ENCODE results near the gene GJB3.
"Not testable (repeated sequence)": the region's sequence is repeated elsewhere in the genome, so short reads cannot be mapped to it uniquely, and the experiment has no call there.

The GJB3 gene

DNA sequence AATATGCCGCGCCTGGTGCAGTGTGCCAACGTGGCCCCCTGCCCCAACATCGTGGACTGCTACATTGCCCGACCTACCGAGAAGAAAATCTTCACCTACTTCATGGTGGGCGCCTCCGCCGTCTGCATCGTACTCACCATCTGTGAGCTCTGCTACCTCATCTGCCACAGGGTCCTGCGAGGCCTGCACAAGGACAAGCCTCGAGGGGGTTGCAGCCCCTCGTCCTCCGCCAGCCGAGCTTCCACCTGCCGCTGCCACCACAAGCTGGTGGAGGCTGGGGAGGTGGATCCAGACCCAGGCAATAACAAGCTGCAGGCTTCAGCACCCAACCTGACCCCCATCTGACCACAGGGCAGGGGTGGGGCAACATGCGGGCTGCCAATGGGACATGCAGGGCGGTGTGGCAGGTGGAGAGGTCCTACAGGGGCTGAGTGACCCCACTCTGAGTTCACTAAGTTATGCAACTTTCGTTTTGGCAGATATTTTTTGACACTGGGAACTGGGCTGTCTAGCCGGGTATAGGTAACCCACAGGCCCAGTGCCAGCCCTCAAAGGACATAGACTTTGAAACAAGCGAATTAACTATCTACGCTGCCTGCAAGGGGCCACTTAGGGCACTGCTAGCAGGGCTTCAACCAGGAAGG, 4.3 kb downstream of the GJB3 start:
- DNase-seq (ENCODE audit: low read depth in 2 of 2): no peak

DNA sequence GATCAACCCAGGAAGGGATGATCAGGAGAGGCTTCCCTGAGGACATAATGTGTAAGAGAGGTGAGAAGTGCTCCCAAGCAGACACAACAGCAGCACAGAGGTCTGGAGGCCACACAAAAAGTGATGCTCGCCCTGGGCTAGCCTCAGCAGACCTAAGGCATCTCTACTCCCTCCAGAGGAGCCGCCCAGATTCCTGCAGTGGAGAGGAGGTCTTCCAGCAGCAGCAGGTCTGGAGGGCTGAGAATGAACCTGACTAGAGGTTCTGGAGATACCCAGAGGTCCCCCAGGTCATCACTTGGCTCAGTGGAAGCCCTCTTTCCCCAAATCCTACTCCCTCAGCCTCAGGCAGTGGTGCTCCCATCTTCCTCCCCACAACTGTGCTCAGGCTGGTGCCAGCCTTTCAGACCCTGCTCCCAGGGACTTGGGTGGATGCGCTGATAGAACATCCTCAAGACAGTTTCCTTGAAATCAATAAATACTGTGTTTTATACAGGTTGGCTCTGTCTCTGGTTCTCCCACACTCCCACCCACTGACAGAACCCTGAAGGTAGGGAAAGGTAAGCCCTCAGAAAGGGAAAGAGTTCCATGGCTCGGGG, 5.0 kb downstream of the GJB3 start:
- DNase-seq (ENCODE audit: low read depth in 2 of 2): no peak

DNA sequence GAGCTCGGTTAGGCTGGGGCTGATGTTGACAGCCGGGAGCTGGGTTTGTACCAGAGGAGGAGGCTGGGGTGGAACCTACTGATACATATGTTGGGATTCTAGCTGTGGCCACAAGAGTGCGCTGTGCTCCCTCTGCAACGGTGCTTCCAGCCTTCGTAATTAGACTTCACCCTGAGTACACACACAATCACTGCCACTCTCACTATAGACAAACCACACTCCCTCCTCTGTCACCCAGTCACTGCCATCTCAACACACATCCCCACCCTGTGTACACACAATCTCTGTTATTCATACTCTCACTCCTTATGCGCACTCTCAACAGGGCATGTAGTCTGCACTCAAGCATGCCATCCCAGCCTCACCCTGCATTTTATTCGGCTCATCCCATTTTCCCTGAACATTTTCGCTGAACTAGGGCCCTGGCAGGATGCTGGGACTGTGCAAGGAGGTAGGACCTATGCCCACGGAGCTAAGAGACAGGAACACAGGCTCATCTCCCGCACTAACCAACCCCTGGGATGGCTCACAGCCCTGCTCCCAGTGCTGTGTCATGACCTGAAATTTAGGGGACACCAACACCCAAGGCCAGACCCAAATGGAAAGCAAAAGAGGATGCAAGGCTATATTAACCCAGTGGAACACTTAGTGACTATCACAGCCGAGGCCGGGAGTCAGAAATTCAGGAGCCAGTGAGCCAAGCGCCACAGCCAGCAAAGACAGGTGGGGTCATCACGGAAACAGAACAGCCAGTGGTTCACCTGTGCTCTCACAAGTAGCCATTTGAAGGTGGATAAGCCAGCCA, 5.7 kb downstream of the GJB3 start:
- peak in 1 of 2 experiments; percentile 16 for DNase-seq (ENCODE audit: low read depth in 2 of 2)

DNA sequence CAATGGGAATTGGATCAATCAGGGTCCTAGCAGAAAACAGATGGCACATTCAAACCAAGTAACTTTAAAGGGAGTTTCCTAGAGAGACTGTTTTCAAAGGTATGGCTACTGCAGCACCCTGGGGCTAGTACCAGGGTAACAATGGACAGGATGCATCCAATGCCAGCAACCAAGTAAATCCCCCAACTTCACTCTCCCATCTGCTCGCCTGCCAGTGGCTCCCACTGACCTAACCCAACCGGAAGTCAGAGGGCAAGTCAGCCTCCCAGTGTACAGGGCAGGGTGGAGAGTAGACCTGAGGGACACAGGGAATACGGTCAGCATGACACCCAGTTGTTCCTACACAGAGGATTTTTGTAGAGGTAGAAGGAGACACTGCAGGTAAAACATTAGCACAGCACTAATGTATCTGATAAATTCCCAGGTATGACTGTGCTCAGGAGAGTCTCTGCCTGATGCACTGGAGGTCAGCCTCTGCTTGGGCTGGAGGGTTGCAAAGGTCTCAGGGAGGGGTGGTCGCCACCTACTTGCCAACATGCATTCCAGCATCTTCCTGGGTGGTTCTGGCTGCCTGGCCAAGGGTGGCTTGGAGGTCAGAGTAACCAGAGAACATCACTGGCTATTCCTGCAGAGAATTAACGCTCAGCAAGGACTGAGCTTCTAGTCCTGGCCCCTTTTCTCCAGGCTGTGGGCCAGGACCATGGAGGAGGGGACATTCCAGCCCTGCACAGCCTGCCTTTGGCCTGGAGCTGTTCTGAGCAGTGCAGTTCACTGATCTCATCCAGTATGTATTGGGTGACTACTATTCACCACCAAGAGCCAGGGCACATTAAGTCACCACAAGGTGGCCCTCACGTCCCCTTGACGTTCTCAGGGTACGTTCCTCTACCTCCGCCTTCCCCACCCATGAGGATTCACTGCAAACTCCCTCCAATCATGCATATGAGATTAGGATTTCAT, 6.7 kb downstream of the GJB3 start:
- no peak for DNase-seq (ENCODE audit: low read depth in 2 of 2)

DNA sequence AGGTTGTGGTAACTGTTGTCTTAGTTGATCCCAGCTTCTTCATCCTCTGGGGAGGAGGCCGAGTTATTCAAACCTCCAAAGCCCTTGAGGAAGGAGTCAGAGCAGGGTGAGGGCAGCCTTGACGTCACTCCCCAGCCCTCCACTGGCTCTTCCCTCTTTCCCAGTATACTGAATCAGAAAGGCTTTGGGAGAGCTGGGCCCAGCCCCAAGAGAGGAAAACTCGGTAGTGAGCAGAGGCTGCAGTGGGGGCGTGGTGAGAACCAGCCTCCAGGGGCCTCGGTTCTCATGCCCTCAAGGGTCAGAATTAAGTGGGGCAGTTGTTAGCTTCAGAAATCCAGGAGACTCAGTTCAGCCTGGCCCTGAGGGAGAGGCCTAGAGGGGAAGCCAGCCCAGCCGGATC, 10.0 kb downstream of the GJB3 start:
- no peak for DNase-seq (ENCODE audit: low read depth in 2 of 2)

DNA sequence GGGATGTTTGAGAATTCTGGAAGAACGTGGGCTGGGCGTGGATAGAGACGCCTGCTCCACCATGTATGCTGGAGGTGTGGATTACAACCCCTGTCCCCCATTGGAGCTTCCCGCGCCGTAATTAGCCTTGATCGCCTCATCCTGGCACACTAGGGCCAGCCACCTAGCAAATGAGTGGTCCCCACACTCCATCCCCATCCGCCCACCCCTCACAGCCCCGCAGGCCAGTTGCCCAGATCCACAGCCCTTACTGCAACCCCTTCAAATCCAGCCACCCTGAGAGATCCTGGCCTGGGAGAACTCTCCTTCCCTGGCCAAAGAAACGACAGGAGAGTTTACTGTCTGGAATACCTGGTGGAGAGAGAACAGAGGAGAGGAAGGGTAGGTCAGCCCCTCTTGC, 11.4 kb downstream of the GJB3 start:
- DNase-seq (ENCODE audit: low read depth in 2 of 2): no peak

DNA sequence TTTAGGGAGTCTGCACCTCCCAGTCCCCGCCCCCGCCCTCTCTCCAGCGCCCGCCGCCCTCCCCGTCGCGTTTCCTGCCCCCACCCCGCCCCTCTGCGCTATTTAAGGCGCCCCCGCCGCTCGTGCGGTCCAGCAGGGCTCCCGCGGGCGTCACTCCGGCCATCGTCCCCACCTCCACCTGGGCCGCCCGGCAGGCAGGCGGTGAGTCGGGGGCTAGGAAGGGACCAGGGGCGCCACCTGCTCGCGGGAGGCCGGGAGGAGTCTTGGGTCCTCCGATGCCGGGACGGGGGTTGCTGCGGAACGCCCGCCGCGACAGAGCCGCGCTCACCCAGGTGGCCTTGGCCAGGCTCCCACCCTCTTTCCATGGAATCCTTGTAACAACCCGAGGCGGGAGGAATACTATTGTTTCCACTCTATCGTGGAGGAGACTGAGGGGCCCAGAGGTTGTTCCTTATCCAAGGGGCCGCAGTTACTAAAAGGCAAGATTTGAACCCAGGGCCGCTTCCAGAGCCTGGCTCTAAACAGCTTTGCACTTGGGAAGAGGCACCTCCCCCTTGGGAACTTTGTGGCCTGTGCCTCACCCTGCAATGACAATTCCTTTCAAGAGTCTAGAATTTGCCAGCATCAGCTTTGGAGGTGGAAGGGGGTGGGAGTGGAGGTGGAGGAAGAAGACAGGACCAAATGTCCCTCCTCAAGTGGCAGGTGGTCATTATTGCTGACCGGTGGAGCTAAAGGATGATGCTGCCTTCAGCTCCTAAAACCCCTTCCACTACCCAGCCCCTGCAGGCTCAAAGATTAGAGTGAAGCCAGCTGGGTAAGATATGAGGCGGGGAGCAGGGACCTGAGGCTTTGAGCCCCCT, 12.1 kb downstream of the GJB3 start, which contains the start of gene GJA4:
GJA4 (plus strand) TSS at position 132 of the 860 bp plus-strand sequence. CDS start 1,215 bp downstream, outside the sequence.
- no peak for DNase-seq (ENCODE audit: low read depth in 2 of 2)

DNA sequence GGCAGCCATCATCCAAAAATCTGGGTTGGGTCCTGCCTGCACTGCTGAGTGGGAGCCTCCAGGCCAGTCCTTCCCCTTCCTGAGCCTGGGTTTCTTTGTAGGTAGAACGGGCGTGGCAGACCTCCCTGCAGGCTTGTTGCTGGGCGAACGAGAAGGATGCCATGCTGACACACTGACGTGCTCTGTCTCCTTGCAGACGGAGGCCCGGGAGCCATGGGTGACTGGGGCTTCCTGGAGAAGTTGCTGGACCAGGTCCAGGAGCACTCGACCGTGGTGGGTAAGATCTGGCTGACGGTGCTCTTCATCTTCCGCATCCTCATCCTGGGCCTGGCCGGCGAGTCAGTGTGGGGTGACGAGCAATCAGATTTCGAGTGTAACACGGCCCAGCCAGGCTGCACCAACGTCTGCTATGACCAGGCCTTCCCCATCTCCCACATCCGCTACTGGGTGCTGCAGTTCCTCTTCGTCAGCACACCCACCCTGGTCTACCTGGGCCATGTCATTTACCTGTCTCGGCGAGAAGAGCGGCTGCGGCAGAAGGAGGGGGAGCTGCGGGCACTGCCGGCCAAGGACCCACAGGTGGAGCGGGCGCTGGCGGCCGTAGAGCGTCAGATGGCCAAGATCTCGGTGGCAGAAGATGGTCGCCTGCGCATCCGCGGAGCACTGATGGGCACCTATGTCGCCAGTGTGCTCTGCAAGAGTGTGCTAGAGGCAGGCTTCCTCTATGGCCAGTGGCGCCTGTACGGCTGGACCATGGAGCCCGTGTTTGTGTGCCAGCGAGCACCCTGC, 13.2 kb downstream of the GJB3 start:
- DNase-seq (ENCODE audit: low read depth in 2 of 2): no peak

DNA sequence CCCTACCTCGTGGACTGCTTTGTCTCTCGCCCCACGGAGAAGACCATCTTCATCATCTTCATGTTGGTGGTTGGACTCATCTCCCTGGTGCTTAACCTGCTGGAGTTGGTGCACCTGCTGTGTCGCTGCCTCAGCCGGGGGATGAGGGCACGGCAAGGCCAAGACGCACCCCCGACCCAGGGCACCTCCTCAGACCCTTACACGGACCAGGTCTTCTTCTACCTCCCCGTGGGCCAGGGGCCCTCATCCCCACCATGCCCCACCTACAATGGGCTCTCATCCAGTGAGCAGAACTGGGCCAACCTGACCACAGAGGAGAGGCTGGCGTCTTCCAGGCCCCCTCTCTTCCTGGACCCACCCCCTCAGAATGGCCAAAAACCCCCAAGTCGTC, 13.8 kb downstream of the GJB3 start:
- no peak for DNase-seq (ENCODE audit: low read depth in 2 of 2)

DNA sequence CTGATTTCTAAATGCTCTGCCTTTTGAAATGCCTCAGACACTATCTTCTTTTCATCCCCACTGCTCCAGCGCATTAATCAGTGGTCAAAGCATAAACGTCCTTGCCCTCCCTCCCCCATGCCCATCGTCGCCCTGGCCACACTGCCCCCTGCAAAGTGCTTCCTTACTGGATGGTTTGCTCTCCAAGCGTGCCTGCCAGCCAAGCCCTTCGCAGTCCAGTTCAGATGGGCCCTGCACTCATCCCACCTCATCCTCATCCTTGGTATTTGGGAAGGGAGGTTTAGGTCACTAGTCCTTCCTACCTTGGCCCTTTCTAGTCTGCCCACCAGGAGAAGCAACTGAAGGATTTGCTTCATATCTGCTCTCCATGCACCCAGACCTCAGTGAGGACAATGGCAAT, 14.9 kb downstream of the GJB3 start:
- no peak for DNase-seq (ENCODE audit: low read depth in 2 of 2)

DNA sequence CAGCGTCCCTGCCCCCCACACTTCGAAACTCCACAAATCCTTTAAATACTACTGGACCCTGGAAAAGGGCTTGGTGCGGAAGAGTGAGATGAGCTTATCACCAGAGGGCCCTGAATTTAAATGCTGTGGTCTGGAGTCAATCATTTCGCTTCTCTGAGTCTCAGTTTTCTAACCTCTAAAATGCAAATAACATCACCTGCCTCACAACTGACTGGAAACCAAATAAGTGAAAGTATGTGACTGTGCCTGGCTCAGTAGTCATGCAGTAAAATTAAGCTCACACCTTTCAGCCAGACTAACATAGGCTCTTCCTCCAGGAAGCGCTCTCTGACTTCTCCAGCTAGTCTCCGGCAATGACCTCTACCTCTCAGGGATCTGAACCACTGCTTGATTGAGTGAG, 16.0 kb downstream of the GJB3 start:
- no peak for DNase-seq (ENCODE audit: low read depth in 2 of 2)

DNA sequence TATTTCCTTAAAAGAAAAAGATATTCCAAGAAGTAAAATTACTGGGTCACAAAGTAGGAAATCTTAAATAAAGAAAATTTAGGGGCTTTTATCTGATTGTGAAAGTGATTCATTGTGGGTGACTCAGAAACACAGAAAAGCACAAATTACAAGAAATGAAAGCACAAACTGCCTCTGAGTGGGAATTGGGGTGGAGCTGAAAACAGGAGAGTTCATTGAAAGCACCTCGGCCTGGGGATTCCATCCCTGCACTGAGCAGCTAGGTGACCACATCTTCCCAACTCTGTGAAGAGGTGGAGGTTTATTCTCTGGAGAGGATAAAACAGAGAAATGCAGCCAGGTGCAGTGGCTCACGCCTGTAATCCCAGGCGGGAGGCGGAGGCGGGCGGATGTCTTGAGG, 19.2 kb downstream of the GJB3 start:
- no peak for DNase-seq (ENCODE audit: low read depth in 2 of 2)

DNA sequence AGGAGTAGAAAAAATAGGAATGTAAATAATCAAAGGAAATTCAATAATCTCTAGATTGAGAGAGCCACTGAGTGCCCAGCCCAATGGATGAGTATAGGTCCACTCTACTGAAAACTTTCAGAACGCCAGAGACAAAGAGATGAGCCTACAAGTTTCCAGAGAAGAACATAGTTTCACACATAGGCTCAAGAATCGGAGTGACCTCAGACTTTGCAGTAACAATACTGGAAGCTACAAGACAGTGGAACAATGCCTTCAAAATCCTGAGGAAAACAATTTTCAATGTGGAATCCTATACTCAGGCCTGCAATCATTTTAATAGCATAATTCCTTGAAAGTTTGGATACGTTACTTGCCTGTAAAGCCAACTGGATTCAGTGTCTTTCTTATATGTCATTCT, 22.8 kb downstream of the GJB3 start:
- no peak for DNase-seq (ENCODE audit: low read depth in 2 of 2)

DNA sequence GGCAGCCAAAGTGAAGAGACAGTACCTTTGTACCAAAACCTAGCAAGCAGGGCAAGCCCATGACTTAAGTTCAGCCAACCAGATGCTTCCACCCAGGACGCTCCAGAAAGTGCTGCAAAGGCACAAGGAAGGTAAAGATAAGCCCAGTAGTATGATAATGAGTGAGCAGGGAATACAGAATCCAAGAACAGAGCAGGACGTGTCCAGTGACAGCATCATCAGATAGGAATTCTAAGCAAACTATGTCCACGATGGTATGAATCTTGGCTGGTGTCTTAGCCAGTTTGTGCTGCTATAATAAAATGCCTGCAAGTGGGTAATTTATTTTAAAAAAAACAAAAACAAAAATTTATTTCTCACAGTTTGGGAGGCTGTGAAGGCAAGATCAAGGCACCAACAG, 25.4 kb downstream of the GJB3 start:
- DNase-seq (ENCODE audit: low read depth in 2 of 2): no peak

DNA sequence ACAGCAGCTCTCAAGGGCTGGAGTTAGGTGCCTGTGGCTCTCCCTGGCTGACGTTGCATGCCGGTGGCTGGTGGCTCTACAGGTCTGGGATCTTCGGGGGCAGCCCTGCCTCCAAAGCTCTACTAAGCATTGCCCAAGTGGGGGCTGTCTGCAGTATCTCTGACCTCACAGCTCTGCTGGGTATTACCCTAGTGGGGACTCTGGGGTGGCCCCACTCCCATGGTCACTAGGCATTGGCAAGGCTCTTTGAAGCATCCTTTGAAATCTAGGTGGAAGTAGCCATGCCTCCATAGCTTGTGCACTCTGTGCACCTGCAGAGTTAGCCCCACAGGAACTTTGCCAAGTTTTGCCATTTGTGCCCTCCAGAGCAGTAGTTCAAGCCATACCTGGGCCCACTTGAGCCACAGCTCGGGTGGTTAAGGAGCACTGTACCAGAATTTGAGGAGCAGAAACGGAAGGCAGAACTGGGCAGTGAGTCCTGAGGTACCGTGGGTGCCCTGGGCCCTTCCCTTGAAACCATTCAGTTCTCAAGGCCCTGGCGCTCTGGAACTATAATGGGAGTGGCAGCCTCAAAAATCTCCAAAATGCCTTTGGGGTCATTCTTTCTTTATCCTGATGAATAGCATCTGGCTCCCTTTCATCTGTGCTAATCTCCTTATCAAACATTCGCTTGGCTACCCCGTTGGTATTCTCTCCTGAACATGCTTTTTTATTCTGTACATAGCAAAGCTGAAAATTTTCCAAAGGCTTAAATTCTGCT, 27.2 kb downstream of the GJB3 start:
- DNase-seq (ENCODE audit: low read depth in 2 of 2): no peak

DNA sequence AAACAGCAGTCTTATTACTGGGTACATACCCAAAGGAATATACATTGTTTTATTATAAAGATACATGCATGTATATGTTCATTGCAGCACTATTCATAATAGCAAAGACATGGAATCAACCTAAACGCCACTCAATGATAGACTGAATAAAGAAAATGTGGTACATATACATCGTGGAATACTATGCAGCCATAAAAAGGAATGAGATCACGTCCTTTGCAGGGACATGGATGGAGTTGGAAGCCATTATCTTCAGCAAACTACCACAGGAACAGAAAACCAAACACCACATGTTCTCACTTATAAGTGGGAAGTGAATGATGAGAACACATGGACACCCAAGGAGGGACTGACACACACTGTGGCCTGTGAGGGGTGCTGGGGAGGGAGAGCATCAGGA, 29.8 kb downstream of the GJB3 start:
- not testable (repeated sequence) for DNase-seq (ENCODE audit: low read depth in 2 of 2)

DNA sequence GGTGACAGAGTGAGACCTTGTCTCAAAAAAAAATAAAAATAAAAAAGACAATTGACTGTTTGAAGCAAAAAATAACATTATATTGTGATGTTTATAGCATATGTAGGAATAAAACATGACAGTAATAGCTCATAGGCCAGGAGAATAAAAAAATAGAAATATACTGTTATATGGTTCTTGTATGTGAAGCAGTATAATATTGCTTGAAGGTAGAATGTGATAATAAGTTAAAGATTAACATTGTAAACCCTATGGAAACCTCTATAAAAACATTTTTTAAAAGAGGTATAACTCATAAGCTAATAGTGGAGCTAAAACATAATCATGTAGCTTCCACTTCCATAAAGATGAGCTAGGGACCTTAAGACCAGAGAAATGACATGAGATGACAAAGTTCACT, 35.3 kb downstream of the GJB3 start:
- DNase-seq (ENCODE audit: low read depth in 2 of 2): no peak

DNA sequence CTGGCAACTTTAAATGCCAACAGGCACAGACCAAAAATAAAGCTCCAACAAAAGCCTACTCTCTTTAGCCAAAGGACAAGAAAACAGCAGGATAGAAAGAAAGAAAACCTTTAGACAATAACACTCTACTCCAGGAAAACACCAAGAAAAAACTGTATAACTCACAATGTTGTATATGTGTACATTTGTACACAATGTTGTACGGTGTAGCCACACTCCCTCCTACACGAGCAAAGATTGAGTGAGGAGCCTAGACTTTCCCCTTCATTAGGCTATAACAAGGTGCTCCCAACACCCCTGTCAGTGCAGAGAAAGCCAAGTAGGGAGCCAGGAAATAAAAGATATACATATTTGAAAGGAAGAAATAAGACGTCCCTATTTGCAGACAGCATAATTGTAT, 35.8 kb downstream of the GJB3 start:
- no peak for DNase-seq (ENCODE audit: low read depth in 2 of 2)

DNA sequence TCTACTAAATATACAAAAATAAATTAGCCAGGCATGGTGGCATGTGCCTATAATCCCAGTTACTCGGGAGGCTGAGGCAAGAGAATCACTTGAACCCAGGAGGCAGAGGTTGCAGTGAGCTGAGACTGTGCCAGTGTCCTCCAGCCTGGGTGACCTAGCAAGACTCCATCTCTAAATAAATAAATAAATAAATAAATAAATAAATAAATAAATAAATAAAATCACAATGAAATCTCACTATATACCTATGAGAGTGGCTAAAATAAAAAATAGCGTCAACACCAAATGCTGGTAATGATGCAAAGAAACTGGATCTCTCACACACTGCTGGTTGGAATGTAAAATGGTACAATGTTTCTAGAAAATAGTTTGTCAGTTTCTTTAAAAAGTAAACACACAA, 37.8 kb downstream of the GJB3 start:
- not testable (repeated sequence) for DNase-seq (ENCODE audit: low read depth in 2 of 2)

Measured in fibroblast of skin of left biceps (primary cell).